K562 (cell line): ENCODE measurements around the gene PES1. TPM values are rescaled to one million over a fixed set of nuclear protein-coding genes. Genes with fewer than 3 reads are reported as not detected.
A peak's percentile ranks its signal among the peaks of the same experiment; 100 is the strongest.

Experiments
- ATAC-seq: fragments of 200-7000 bp; cut with Tn5 transposase; 3 replicates; pipeline ENCODE4 v1.9.1; 2020; ENCODE audit warnings: moderate library complexity
- BruUV-seq: library from RNA; stranded (reverse); fragments of 400-500 nt; replicated peaks from 2 replicates; lab custom pipeline; 2021; lab: Mats Ljungman, UMichigan
- CTCF ChIA-PET: fragments of 300-600 bp; formaldehyde crosslinking; extraction: SDS; loops from one replicate; lab custom pipeline; 2021; ENCODE audit warnings: low intra/inter-chr PET ratio; lab: Yijun Ruan, JAX
- POLR2A ChIA-PET: fragments of 300-600, 350-650 bp; sonication (Branson Sonifier 250); formaldehyde crosslinking; extraction: SDS; loops from one replicate; lab custom pipeline; 2021; ENCODE audit warnings: antibody characterized with exemption, inconsistent platforms; lab: Yijun Ruan, JAX
- DNase-seq, 4 experiments: peaks; one replicate each; pipeline versions ENCODE4 v3.0.0 to v3.0.0-alpha.2; 2011 to 2018; ENCODE audit warnings: low spot score in 3 of 4, mixed read lengths in 3 of 4; ENCODE audit errors: extremely low read depth in 1 of 4
- FAIRE-seq: peaks from 2 replicates; lab custom pipeline; 2011; peaks lifted over from hg19 to GRCh38; lab: Jason Lieb, UNC
- H2AFZ ChIP-seq: 2 replicates; pipeline ENCODE4 v1.6.0; 2011; ENCODE audit warnings: low read depth, low read length, control low read depth, inconsistent platforms
- H3K27ac ChIP-seq: fragments of 200-600 bp; 3 replicates; pipeline ENCODE4 v1.8.0; 2011; ENCODE audit warnings: low read depth, mild to moderate bottlenecking, control low read depth, inconsistent platforms, low read length, moderate library complexity, mixed read lengths; ENCODE audit errors: extremely low read depth
- H3K27me3 ChIP-seq, 2 experiments: fragments of 300-600 bp in 1 of 2; 2 replicates in 1 of 2; 3 replicates in 1 of 2; pipeline versions ENCODE4 v1.6.0 to v1.8.0; 2011; ENCODE audit warnings: inconsistent platforms in 2 of 2, low read length in 2 of 2, mild to moderate bottlenecking in 1 of 2, mixed read lengths in 1 of 2, moderate library complexity in 1 of 2; ENCODE audit not compliant: control insufficient read depth in 2 of 2, insufficient read depth in 2 of 2
- H3K36me3 ChIP-seq: fragments of 300-600 bp; 3 replicates; pipeline ENCODE4 v1.8.0; 2011; ENCODE audit warnings: mild to moderate bottlenecking, low read length, inconsistent platforms; ENCODE audit not compliant: control insufficient read depth, insufficient read depth
- H3K4me1 ChIP-seq, 2 experiments: fragments of 200-600 bp in 1 of 2; replicated peaks in 1 of 2; 2 replicates in 1 of 2; 3 replicates in 1 of 2; pipeline versions ENCODE4 v1.5.1 to v1.8.0; 2011; ENCODE audit warnings: inconsistent platforms in 2 of 2, low read length in 2 of 2, mild to moderate bottlenecking in 1 of 2, mixed read lengths in 1 of 2, moderate library complexity in 1 of 2; ENCODE audit not compliant: control insufficient read depth in 2 of 2, insufficient read depth in 2 of 2
- H3K4me2 ChIP-seq: 2 replicates; pipeline ENCODE4 v1.6.1; 2011; ENCODE audit warnings: low read length, control low read depth, inconsistent platforms, mixed read lengths; ENCODE audit not compliant: insufficient read depth
- H3K4me3 ChIP-seq: fragments of 200-600 bp; sonication (generic), shearing (Covaris generic); 2 replicates; pipeline ENCODE4 v1.5.1; 2016; ENCODE audit warnings: control low read depth, inconsistent platforms
- H3K79me2 ChIP-seq: fragments of 200-600 bp; 3 replicates; pipeline ENCODE4 v1.8.0; 2011; ENCODE audit warnings: low read length, inconsistent platforms; ENCODE audit not compliant: control insufficient read depth, insufficient read depth
- H3K9ac ChIP-seq, 2 experiments: 2 replicates each; pipeline versions ENCODE4 v1.6.0 to v1.6.1; 2011; ENCODE audit warnings: low read depth in 2 of 2, low read length in 2 of 2, control low read depth in 1 of 2, inconsistent platforms in 1 of 2, mild to moderate bottlenecking in 1 of 2, mixed read lengths in 1 of 2; ENCODE audit not compliant: insufficient read depth in 1 of 2
- H3K9me1 ChIP-seq: one replicate; pipeline ENCODE4 v1.6.0; 2011; ENCODE audit warnings: inconsistent platforms, mild to moderate bottlenecking, low read length, moderate library complexity; ENCODE audit not compliant: control insufficient read depth, insufficient read depth
- H3K9me3 ChIP-seq: replicated peaks from 2 replicates; pipeline ENCODE4 v1.5.1; 2011; ENCODE audit warnings: low read depth, low read length, inconsistent platforms; ENCODE audit not compliant: control insufficient read depth, insufficient read depth
- H4K20me1 ChIP-seq: replicated peaks from 2 replicates; pipeline ENCODE4 v1.6.1; 2011; ENCODE audit warnings: low read length, inconsistent platforms, mixed read lengths; ENCODE audit not compliant: control insufficient read depth, insufficient read depth
- ATF3 ChIP-seq, 2 experiments: fragments of 450-650 bp in 1 of 2; sonication (generic) in 1 of 2; formaldehyde crosslinking in 1 of 2; IDR thresholded peaks in 1 of 2; conservative IDR thresholded peaks in 1 of 2; 2 replicates each; pipeline versions ENCODE4 v1.6.1 to v1.8.1; 2016 to 2023; ENCODE audit warnings: mild to moderate bottlenecking in 2 of 2, moderate library complexity in 2 of 2, inconsistent platforms in 1 of 2, missing genetic modification reagents in 1 of 2
- NR4A1 ChIP-seq, 2 experiments: fragments of 250-450 bp in 1 of 2; fragments of 450-650 bp in 1 of 2; sonication (Bioruptor Pico) in 1 of 2; IDR thresholded peaks; 2 replicates each; pipeline versions ENCODE4 v1.4.0 to v1.6.1; 2016 to 2020; ENCODE audit warnings: mild to moderate bottlenecking in 2 of 2, missing compliant biosample characterization in 1 of 2, missing genetic modification characterization in 1 of 2, moderate library complexity in 1 of 2
- SLC30A9 ChIP-seq: fragments of 250-450 bp; sonication (Bioruptor Pico); IDR thresholded peaks from 2 replicates; pipeline ENCODE4 v1.8.0; 2022; ENCODE audit warnings: mild to moderate bottlenecking, moderate library complexity
- WGBS: fragments of 100-300 bp; shearing (Covaris generic); methylation state at CpG from one replicate; pipeline ENCODE4 v1.1.6; 2016; ENCODE audit warnings: low coverage, mixed read lengths; ENCODE audit not compliant: insufficient coverage; ENCODE audit errors: missing lambda C conversion rate; 5-methylcytosine and 5-hydroxymethylcytosine counted together
- in situ Hi-C: fragments of 300-500 bp; cut with MboI; formaldehyde crosslinking; loops from 4 replicates; pipeline ENCODE4 v1.15.0; 2018; ENCODE audit warnings: inconsistent platforms, mixed read lengths
- intact Hi-C: fragments of 100-400 bp; cut with micrococcal nuclease; formaldehyde crosslinking; loops from 2 replicates; pipeline ENCODE4 v1.14.2; 2022
- polyA plus RNA-seq, 8 experiments: library from polyadenylated mRNA; depleted of rRNA in 4 of 8; stranded (reverse) in 5 of 8; unstranded in 3 of 8; fragments of >200 nt; fragmentation: Nextera tagmentation in 2 of 8; fragmentation: Illumina TruSeq in 1 of 8; extraction: Ambion mirVana in 2 of 8; extraction: Trizol in 1 of 8; gene quantifications; 2 replicates each; pipeline versions ENCODE4 v1.2.1 to v1.2.3, GENCODE V29; 2011 to 2014; ENCODE audit warnings: inconsistent platforms in 1 of 8, missing spikeins in 1 of 8
- total RNA-seq, 7 experiments: library from RNA; depleted of rRNA in 6 of 7; stranded (reverse); fragments of >200 nt in 6 of 7; fragmentation: Illumina TruSeq in 2 of 7; extraction: Trizol in 2 of 7; gene quantifications; 2 replicates each; pipeline versions ENCODE4 v1.2.1 to v1.2.3, GENCODE V29; 2011 to 2021; ENCODE audit warnings: low replicate concordance in 1 of 7

The PES1 gene
- total and polyA plus RNA-seq, 9 of the 15 experiments (the other 6 are each of a cell fraction or from before 2014, with no cell fraction given), result 6.5 to 158 (median 94.3) TPM

GRCh38 chr22:30604723-30605122 is 13.0 kb upstream of the PES1 start:
- DNase-seq, result no peak
- CTCF ChIA-PET, result interaction anchor here (0.6 kb wide), 1 partner anchor 30 kb away, joined by 3 read pairs; no protein-coding TSS in a partner anchor
- FAIRE-seq, result no peak
- Histone ChIP-seq H3K9ac (no peak overlapping the region), H3K9me3 (no peaks in the 10 kb centered on the region), H3K27ac (no peak overlapping the region), H4K20me1 (no peaks in the 10 kb centered on the region), H3K9me1 (no peaks in the 10 kb centered on the region), H2AFZ (0 out of 2 replicates have a peak overlapping the region, but pooled peaks have one; percentile 95), H3K36me3 (no peaks in the 10 kb centered on the region), H3K4me1 (peaks cover 20 to 36% of the 10 kb centered on the region in 2 experiments), H3K4me2 (no peak overlapping the region), H3K79me2 (no peaks in the 10 kb centered on the region), H3K4me3 (no peak overlapping the region), H3K27me3 (no peaks in the 10 kb centered on the region)
- intact Hi-C loops, result no loop called here
- no peak for ATAC-seq
- POLR2A ChIA-PET, result interaction anchor here (0.5 to 1.2 kb wide), 2 partner anchors 11 to 15 kb away, joined by 3 to 4 read pairs; no protein-coding TSS in a partner anchor
- 100% methylated on average over 2 of the region's 2 CpGs for WGBS
- peak; percentile 29; the same call in 1 of the 2 replicates for TF ChIP-seq ATF3 (IDR thresholded peaks at IDR 0.05)
- TF ChIP-seq ATF3 (CRISPR knock-in tag; conservative IDR thresholded peaks at IDR 0.05), result no peak
- TF ChIP-seq NR4A1 (CRISPR knock-in tag; IDR thresholded peaks at IDR 0.05), result no peak
- TF ChIP-seq NR4A1 (tag; IDR thresholded peaks at IDR 0.05), result no peak
- TF ChIP-seq SLC30A9 (CRISPR knock-in tag), result no peak
- no TSS peak for BruUV-seq
- in situ Hi-C loops, result loop anchor here (10.0 kb wide), 1 partner anchor 320 kb away; the partner anchor contains the start of gene CASTOR1
